NCI-H526 treated with DMSO at 0.1 percent for 48 hours (cell line): ENCODE measurements around the gene CUL7.
"Not testable (repeated sequence)": the region's sequence is repeated elsewhere in the genome, so short reads cannot be mapped to it uniquely, and the experiment has no call there.

Experiments
- DNase-seq: peaks from one replicate; lab custom pipeline; 2025; lab: John Stamatoyannopoulos, UW

CUL7 gene

GRCh38 chr6:43045371-43045930 is 8.2 kb downstream of the CUL7 start:
- DNase-seq: no peak

GRCh38 chr6:43043310-43043709 is 10.3 kb downstream of the CUL7 start:
- no peak for DNase-seq

DNA sequence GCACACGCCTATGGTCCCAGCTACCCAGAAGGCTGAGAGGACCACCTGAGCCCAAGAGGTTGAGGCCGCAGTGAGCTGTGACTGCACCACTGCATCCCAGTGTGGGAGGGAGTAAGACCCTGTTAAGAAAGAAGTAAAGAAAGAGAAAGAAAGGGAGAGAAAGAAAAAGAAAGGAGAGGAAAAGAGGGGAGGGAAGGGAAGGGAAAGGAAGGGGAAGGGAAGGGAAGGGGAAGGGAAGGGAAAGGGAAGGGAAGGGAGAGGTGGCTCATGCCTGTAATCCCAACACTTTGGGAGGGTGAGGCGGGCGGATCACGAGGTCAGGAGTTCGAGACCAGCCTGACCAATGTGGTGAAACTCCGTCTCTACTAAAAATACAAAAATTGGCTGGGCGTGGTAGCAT is 12.2 kb downstream of the CUL7 start:
- DNase-seq: not testable (repeated sequence)

DNA sequence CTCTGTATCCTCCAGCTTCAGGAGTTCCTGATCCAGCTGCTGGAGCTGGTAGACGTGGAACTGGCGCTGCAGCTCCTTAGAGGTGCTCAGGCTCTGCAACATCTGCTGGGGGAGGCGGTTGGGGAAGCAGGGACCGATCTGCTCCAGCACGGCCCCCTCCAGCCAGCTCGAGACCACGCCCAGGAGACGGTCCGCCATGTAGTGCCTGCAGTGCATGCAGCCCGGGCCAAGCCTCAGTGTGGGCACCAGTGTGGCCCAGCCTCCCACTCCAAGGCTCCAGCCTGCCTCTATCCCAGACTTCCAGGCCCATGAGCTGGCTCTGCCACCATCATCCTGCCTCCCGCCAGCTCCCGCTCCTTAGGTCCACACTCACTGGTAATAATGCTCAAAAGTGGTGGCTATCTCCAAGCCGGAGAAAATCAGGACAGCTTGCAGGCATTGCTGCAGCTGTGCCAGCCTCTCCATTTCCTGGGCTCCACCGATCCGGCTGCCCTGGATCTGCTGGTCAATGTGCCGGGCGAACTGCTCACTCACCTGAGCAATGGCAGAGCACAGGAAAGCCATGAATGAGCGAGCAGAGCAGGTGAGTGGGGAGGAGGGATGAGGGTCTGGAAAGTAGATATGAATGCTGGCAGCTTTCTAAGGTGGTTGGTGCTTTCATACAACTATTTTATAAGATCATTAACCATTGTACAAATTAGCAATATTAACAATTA is 13.0 kb downstream of the CUL7 start:
- no peak for DNase-seq

GRCh38 chr6:43038727-43039126 is 14.9 kb downstream of the CUL7 start:
- DNase-seq: no peak

GRCh38 chr6:43037706-43038105 is 15.9 kb downstream of the CUL7 start:
- DNase-seq: no peak

DNA sequence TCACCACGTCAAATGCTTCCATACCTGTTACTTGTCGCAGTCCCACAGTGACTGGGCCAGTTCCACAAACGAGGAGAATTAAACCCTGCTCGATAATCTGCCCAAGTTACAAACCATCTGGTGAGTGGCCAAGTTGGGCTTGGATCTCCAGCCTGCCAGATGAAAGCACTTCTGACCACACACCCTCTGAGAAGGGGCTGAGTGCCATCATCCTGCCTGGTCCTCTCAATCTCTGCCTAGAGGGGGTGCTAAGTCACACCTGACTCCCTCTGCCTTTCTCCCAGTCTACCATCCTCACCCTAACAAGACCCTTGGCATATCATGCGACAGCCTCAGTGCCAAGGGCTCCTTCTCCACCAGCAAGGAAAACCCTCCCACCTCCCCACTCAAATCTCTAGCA is 16.5 kb downstream of the CUL7 start:
- DNase-seq: no peak

GRCh38 chr6:43036712-43037111 is 16.9 kb downstream of the CUL7 start:
- DNase-seq: no peak

DNA sequence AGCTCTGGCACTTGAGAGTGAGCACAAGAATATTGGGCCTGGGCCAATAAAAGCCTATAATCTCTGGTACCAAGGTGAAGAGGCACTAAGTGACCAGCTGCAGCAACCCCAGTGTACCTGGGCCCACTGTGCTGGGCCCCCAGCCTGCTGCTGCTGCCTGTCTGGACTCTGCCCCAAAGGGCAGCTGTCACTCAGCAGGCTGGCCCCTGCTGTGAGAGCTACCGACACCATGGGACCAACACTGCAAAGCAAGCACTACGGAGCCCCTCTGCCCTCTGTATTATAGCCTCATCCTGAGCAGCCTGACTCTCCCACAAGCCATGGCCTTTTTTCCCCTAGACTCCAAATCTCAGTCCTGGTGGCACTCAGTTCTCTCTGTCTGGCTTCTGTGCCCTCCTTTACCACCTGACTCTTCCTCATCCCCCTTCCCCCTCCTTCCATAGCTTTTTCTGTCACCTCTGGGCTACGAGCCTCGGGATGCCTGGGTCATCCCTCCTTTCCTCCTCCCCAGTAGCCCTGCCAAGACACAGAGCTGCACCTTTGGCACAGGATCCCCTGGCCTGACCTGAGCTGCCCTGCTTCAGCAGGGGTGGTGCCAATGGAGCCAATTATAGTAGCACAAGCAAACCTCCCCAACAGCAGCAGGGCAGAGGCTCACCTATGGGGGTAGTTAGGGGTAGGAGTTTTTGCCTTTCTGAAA is 18.0 kb downstream of the CUL7 start:
- DNase-seq: no peak

- no peak for DNase-seq
Observed at GRCh38 chr6:43034190-43034525, 19.5 kb downstream of the CUL7 start.

- DNase-seq: no peak
Observed at GRCh38 chr6:43033496-43034189, 20.0 kb downstream of the CUL7 start.

DNA sequence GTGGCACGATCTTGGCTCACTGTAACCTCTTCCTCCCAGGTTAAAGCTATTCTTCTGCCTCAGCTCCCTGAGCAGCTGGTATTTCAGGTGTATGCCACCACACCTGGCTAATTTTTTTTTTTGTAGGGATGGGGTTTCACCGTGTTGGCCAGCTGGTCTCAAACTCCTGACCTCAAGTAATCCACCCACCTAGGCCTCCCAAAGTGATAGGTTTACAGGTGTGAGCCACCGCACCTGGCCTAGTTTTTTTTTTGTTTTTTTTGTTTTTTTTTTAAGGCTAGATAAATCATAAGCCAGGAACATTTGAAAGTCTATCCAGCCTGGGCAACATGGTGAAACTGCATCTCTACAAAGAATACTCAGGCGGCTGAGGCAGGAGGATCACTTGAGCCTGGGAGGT is 21.3 kb downstream of the CUL7 start:
- no peak for DNase-seq

DNA sequence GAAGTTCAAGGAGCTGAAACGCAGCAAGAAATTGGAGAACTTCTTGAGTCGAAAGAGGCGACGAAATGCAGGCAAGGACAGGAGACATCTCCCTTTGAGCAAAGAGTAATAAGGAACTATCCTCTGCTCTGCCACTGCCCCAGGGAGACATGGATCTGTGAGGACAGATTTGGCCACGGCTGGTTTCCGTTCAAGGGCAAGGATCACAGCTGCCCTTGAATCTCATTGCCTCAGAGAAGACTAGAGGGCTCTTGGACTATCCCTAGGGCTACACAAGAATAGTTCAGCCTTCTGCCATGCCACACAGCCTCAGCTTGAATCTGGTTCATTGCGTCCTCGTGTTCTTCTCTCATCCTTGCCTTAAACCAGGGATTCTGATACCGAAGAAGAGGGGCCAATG is 24.5 kb downstream of the CUL7 start:
- DNase-seq: no peak

GRCh38 chr6:43026365-43026764 is 27.3 kb downstream of the CUL7 start:
- no peak for DNase-seq

- no peak for DNase-seq
Observed at GRCh38 chr6:43024436-43024835, 29.2 kb downstream of the CUL7 start.

GRCh38 chr6:43021270-43022047 is 32.2 kb downstream of the CUL7 start, which contains the start of gene RRP36:
TSS of gene RRP36 (plus strand) at chr6:43021623. CDS start at chr6:43021655, 32 bp downstream.
- DNase-seq: no peak

- no peak for DNase-seq
Observed at GRCh38 chr6:43020847-43021246, 32.8 kb downstream of the CUL7 start.

DNA sequence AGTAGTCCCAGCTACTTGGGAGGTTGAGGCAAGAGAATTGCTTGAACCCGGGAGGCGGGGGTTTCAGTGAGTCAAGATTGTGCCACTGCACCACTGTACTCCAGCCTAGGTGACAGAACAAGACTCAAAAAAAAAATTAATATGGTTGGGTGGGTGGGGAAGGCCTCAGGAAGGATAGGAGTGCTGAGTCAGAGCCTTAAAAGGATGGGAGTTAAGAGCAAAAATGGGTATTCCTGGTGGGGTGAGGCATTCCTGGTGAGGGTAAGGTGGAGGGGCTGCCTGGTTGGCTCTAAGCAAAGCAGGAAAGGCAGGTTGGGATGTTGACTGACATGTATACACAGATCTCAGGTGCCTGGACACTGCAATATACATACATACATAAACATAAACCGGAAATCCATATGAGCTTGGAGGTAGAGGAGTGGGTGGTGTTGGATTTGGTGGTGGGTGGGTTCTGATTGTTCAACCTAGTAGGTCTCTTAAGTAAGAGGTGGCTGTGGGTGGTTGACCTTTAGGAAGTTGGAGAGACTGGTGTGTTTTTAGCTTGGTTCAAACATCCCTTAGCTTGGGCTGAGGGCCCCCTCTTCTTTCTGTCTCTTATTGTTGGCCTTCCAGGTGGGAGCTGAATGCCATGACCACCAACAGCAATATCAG is 33.5 kb downstream of the CUL7 start:
- no peak for DNase-seq

GRCh38 chr6:43019152-43019551 is 34.5 kb downstream of the CUL7 start:
- DNase-seq: no peak

DNA sequence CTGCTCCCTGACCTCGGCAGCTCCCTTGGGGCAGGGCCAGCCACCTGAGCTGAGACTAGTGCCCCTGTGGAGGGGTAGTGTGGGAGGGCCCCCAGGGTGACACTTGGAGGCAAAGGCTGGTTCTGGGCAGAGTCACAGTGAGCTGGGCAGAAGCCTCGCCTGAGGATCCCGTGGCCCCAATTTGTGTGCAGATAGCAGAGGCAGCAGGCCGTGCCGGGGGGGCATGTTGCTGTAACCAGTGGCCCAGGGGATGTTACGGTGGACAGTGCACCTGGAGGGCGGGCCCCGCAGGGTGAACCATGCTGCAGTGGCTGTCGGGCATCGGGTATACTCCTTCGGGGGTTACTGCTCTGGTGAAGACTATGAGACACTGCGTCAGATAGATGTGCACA is 36.7 kb downstream of the CUL7 start:
- DNase-seq: no peak

GRCh38 chr6:43016176-43016942 is 37.3 kb downstream of the CUL7 start:
- no peak for DNase-seq
